HCT116 (cell line): ENCODE measurements around the gene SNRNP200. TPM values are rescaled to one million over a fixed set of nuclear protein-coding genes. Genes with fewer than 3 reads are reported as not detected.

Experiments
- ATAC-seq: fragments of 200-7000 bp; cut with Tn5 transposase; 2 replicates; pipeline ENCODE4 v1.9.1; 2020; ENCODE audit warnings: mild to moderate bottlenecking, moderate library complexity
- BruUV-seq: library from RNA; stranded (reverse); fragments of 400-500 nt; replicated peaks from 2 replicates; lab custom pipeline; 2021; lab: Mats Ljungman, UMichigan
- CTCF ChIA-PET: fragments of 300-600 bp; sonication (Branson Sonifier 250); formaldehyde crosslinking; loops from one replicate; lab custom pipeline; 2021; ENCODE audit warnings: antibody characterized with exemption; lab: Charles Lee
- POLR2A ChIA-PET: fragments of 300-600, 350-600 bp; sonication (Branson Sonifier 250); formaldehyde crosslinking; loops from one replicate; lab custom pipeline; 2021; ENCODE audit warnings: antibody characterized with exemption; lab: Charles Lee
- RAD21 ChIA-PET, 2 experiments: fragments of 300-600 bp; sonication (Branson Sonifier 250); formaldehyde crosslinking; loops; one replicate each; lab custom pipeline; 2023; ENCODE audit warnings: low total read pairs in 2 of 2; ENCODE audit not compliant: uncharacterized antibody in 2 of 2, unreplicated experiment in 2 of 2, low non-redundant PET in 1 of 2; lab: Charles Lee
- DNase-seq: peaks from one replicate; pipeline ENCODE4 v3.0.0-alpha.2; 2010; ENCODE audit warnings: low read depth, low spot score
- H2AFZ ChIP-seq: fragments of 200-600 bp; shearing (Covaris generic), sonication (generic); 2 replicates; pipeline ENCODE4 v1.6.1; 2017; ENCODE audit warnings: low read depth, mixed run types, mixed read lengths, antibody characterized with exemption, low read length; ENCODE audit not compliant: poor library complexity, severe bottlenecking
- H3K27ac ChIP-seq: 2 replicates; pipeline ENCODE4 v1.5.1; 2012; ENCODE audit warnings: low read depth, low read length
- H3K27me3 ChIP-seq: fragments of 200-600 bp; sonication (generic); 2 replicates; pipeline ENCODE4 v1.6.1; 2016; ENCODE audit warnings: mixed run types, low read length, mixed read lengths; ENCODE audit not compliant: insufficient read depth
- H3K36me3 ChIP-seq, 2 experiments: fragments of 200-500 bp in 1 of 2; fragments of 200-600 bp in 1 of 2; sonication (Bioruptor generic) in 1 of 2; sonication (generic) in 1 of 2; 2 replicates each; pipeline versions ENCODE4 v1.5.1 to v1.6.1; 2014 to 2016; ENCODE audit warnings: low read length in 2 of 2, inconsistent platforms in 1 of 2, mixed read lengths in 1 of 2, mixed run types in 1 of 2; ENCODE audit not compliant: insufficient read depth in 2 of 2, control insufficient read depth in 1 of 2
- H3K4me1 ChIP-seq, 2 experiments: fragments of 200-600 bp in 1 of 2; sonication (generic) in 1 of 2; 2 replicates each; pipeline versions ENCODE4 v1.5.1 to v1.6.1; 2012 to 2017; ENCODE audit warnings: low read length in 2 of 2, inconsistent platforms in 1 of 2, mild to moderate bottlenecking in 1 of 2, mixed read lengths in 1 of 2, mixed run types in 1 of 2, moderate library complexity in 1 of 2; ENCODE audit not compliant: insufficient read depth in 2 of 2, control insufficient read depth in 1 of 2
- H3K4me2 ChIP-seq: fragments of 200-600 bp; sonication (generic); 2 replicates; pipeline ENCODE4 v1.6.1; 2017; ENCODE audit warnings: mixed run types, low read length, mixed read lengths
- H3K4me3 ChIP-seq, 2 experiments: fragments of 200-600 bp in 1 of 2; sonication (generic) in 1 of 2; replicated peaks in 1 of 2; 2 replicates each; pipeline ENCODE4 v1.5.1; 2011 to 2016; ENCODE audit warnings: low read length in 2 of 2, control low read depth in 1 of 2, low read depth in 1 of 2, mild to moderate bottlenecking in 1 of 2, mixed read lengths in 1 of 2, mixed run types in 1 of 2
- H3K79me2 ChIP-seq: fragments of 200-600 bp; sonication (generic); 2 replicates; pipeline ENCODE4 v1.6.1; 2017; ENCODE audit warnings: mild to moderate bottlenecking, mixed run types, low read length, moderate library complexity, mixed read lengths; ENCODE audit not compliant: insufficient read depth
- H3K9ac ChIP-seq: fragments of 200-600 bp; sonication (generic); 2 replicates; pipeline ENCODE4 v1.6.1; 2016; ENCODE audit warnings: low read length, mixed read lengths
- H3K9me2 ChIP-seq: fragments of 200-600 bp; sonication (generic), shearing (Covaris generic); 2 replicates; pipeline ENCODE4 v1.6.1; 2017; ENCODE audit warnings: mixed run types, mild to moderate bottlenecking, moderate library complexity; ENCODE audit not compliant: insufficient read depth
- H3K9me3 ChIP-seq, 2 experiments: fragments of 200-500 bp in 1 of 2; fragments of 200-600 bp in 1 of 2; sonication (Bioruptor generic) in 1 of 2; sonication (generic) in 1 of 2; 2 replicates each; pipeline ENCODE4 v1.6.1; 2014 to 2017; ENCODE audit warnings: low read length in 2 of 2, mixed read lengths in 2 of 2, inconsistent platforms in 1 of 2, low read depth in 1 of 2, mild to moderate bottlenecking in 1 of 2, mixed run types in 1 of 2, moderate library complexity in 1 of 2; ENCODE audit not compliant: control insufficient read depth in 1 of 2, insufficient read depth in 1 of 2
- H4K20me1 ChIP-seq: fragments of 200-600 bp; sonication (generic), shearing (Covaris generic); 2 replicates; pipeline ENCODE4 v1.6.1; 2017; ENCODE audit warnings: mixed run types, mild to moderate bottlenecking, moderate library complexity; ENCODE audit not compliant: insufficient read depth
- ATF3 ChIP-seq: IDR thresholded peaks from 2 replicates; pipeline ENCODE4 v1.6.1; 2012
- CBX3 ChIP-seq: IDR thresholded peaks from 2 replicates; pipeline ENCODE4 v1.6.1; 2012; ENCODE audit warnings: low read depth
- CEBPB ChIP-seq: IDR thresholded peaks from 2 replicates; pipeline ENCODE4 v1.6.1; 2012; ENCODE audit warnings: low read depth
- EGR1 ChIP-seq: IDR thresholded peaks from 2 replicates; pipeline ENCODE4 v1.6.1; 2012; ENCODE audit warnings: low read depth
- ELF1 ChIP-seq: IDR thresholded peaks from 2 replicates; pipeline ENCODE4 v1.6.1; 2012; ENCODE audit warnings: low read depth, borderline replicate concordance
- EZH2 ChIP-seq: fragments of 200-600 bp; sonication (generic); IDR thresholded peaks from 2 replicates; pipeline ENCODE4 v1.6.1; 2017; ENCODE audit warnings: antibody characterized with exemption, mixed run types
- EZH2phosphoT487 ChIP-seq: fragments of 200-600 bp; IDR thresholded peaks from 2 replicates; pipeline ENCODE4 v1.6.1; 2018; ENCODE audit warnings: antibody characterized with exemption, borderline replicate concordance
- FOSL1 ChIP-seq: IDR thresholded peaks from 2 replicates; pipeline ENCODE4 v1.6.1; 2012; ENCODE audit warnings: low read depth
- JUND ChIP-seq: IDR thresholded peaks from 2 replicates; pipeline ENCODE4 v1.6.1; 2012
- MAX ChIP-seq: IDR thresholded peaks from 2 replicates; pipeline ENCODE4 v1.6.1; 2012
- POLR2A ChIP-seq: IDR thresholded peaks from 2 replicates; pipeline ENCODE4 v1.7.0; 2011; ENCODE audit warnings: borderline replicate concordance; ENCODE audit not compliant: insufficient read depth, insufficient read length; ENCODE audit errors: extremely low read depth
- POLR2AphosphoS5 ChIP-seq: IDR thresholded peaks from 2 replicates; pipeline ENCODE4 v1.6.1; 2011; ENCODE audit warnings: mild to moderate bottlenecking, low read depth, low read length, moderate library complexity
- RAD21 ChIP-seq: IDR thresholded peaks from 2 replicates; pipeline ENCODE4 v1.6.1; 2012; ENCODE audit warnings: low read depth, mild to moderate bottlenecking
- SIN3A ChIP-seq: IDR thresholded peaks from 2 replicates; pipeline ENCODE4 v1.6.1; 2012; ENCODE audit warnings: low read depth
- SRF ChIP-seq: IDR thresholded peaks from 2 replicates; pipeline ENCODE4 v1.6.1; 2012; ENCODE audit warnings: low read depth
- TCF7L2 ChIP-seq: IDR thresholded peaks from 2 replicates; pipeline ENCODE4 v1.7.0; 2011; ENCODE audit warnings: borderline replicate concordance, inconsistent platforms; ENCODE audit not compliant: insufficient read depth, insufficient read length; ENCODE audit errors: extremely low read depth
- YY1 ChIP-seq: IDR thresholded peaks from 2 replicates; pipeline ENCODE4 v1.6.1; 2011; ENCODE audit warnings: low read length, low read depth, moderate library complexity, mild to moderate bottlenecking; ENCODE audit not compliant: insufficient replicate concordance; ENCODE audit errors: extremely low read depth
- ZBTB33 ChIP-seq: IDR thresholded peaks from 2 replicates; pipeline ENCODE4 v1.6.1; 2011; ENCODE audit warnings: mild to moderate bottlenecking, low read length, moderate library complexity; ENCODE audit not compliant: insufficient replicate concordance; ENCODE audit errors: extremely low read depth
- intact Hi-C: fragments of 100-400 bp; cut with micrococcal nuclease; formaldehyde crosslinking; loops from 2 replicates; pipeline ENCODE4 v1.10.0; 2022
- total RNA-seq: library from RNA; stranded (reverse); gene quantifications from one replicate; pipeline ENCODE4 v1.2.1, GENCODE V29; 2021; ENCODE audit not compliant: unreplicated experiment

SNRNP200 gene
- total RNA-seq, 1 experiment from 2014 or later: 202 TPM

- no peak overlapping the region for H3K4me3 ChIP-seq
- POLR2A ChIA-PET: no interaction called here
- no peaks in the 10 kb centered on the region for H3K9me2 ChIP-seq
- CTCF ChIA-PET: no interaction called here
- ATAC-seq: no peak
- H3K9ac ChIP-seq: no peak overlapping the region
- RAD21 ChIA-PET: no interaction called here
- H3K4me1 ChIP-seq: no peaks in the 10 kb centered on the region
- no TSS peak for BruUV-seq
- H3K27ac ChIP-seq: no peak overlapping the region
- DNase-seq: no peak
- no peak overlapping the region for H2AFZ ChIP-seq
- H3K27me3 ChIP-seq: no peaks in the 10 kb centered on the region
- H3K4me2 ChIP-seq: no peak overlapping the region
- intact Hi-C loops: no loop called here
- no peaks in the 10 kb centered on the region for H3K9me3 ChIP-seq
- TF ChIP-seq JUND (no peak), EZH2 (no peak), POLR2A (no peak), POLR2AphosphoS5 (no peak), SRF (no peak), EGR1 (no peak), SIN3A (no peak), ATF3 (no peak), ZBTB33 (no peak), FOSL1 (no peak), CEBPB (no peak), RAD21 (no peak), YY1 (no peak), CBX3 (no peak), TCF7L2 (no peak), MAX (no peak), EZH2phosphoT487 (no peak), ELF1 (no peak)
- no peaks in the 10 kb centered on the region for H3K36me3 ChIP-seq
- H4K20me1 ChIP-seq: no peaks in the 10 kb centered on the region
- no peaks in the 10 kb centered on the region for H3K79me2 ChIP-seq
Measured at GRCh38 chr2:96239091-96239490, 66.3 kb downstream of the SNRNP200 start.
